Subcutaneous adipose tissue (tissue), 4 donors: ENCODE results near the gene ULK4. TPM values are rescaled to one million over a fixed set of nuclear protein-coding genes. Genes with fewer than 3 reads are reported as not detected.

Experiments used
- CTCF ChIP-seq: fragments of 450-650 bp; IDR thresholded peaks from one replicate; pipeline ENCODE4 v1.5.1; 2016; ENCODE audit warnings: low read depth, mild to moderate bottlenecking, control low read depth, antibody characterized with exemption, moderate library complexity
- total RNA-seq, 4 donors: library from RNA; depleted of rRNA; stranded (reverse); fragments of >200 nt; gene quantifications; one replicate each; pipeline ENCODE4 v1.1.0, GENCODE V29; 2016

The ULK4 gene
- total RNA-seq, 4 donors from 2014 or later, result 10.6 to 32.0 (median 22.6) TPM

- no peak for TF ChIP-seq CTCF
Observed at GRCh38 chr3:41679374-41679773, 282.5 kb downstream of the ULK4 start.

GRCh38 chr3:41674449-41674848 is 287.5 kb downstream of the ULK4 start:
- TF ChIP-seq CTCF, result no peak

- no peak for TF ChIP-seq CTCF
Observed at GRCh38 chr3:41673650-41674049, 288.3 kb downstream of the ULK4 start.

GRCh38 chr3:41668379-41668778 is 293.5 kb downstream of the ULK4 start:
- TF ChIP-seq CTCF, result no peak

- no peak for TF ChIP-seq CTCF
Observed at GRCh38 chr3:41662288-41662687, 299.6 kb downstream of the ULK4 start.

- TF ChIP-seq CTCF, result no peak
Observed at GRCh38 chr3:41661796-41662195, 300.1 kb downstream of the ULK4 start.

- TF ChIP-seq CTCF, result no peak
Observed at GRCh38 chr3:41660510-41660909, 301.4 kb downstream of the ULK4 start.
